Endothelial cell of umbilical vein (primary cell): ENCODE measurements around the gene ST3GAL5.

Experiments used
- CTCF ChIP-seq, 2 donors: IDR thresholded peaks; 1 replicate in 1 of 2; 2 replicates in 1 of 2; pipeline ENCODE4 v1.5.1; 2011; ENCODE audit warnings: low read length in 2 of 2, mild to moderate bottlenecking in 2 of 2, moderate library complexity in 2 of 2, control low read depth in 1 of 2, inconsistent platforms in 1 of 2, low read depth in 1 of 2; ENCODE audit not compliant: insufficient read depth in 1 of 2; ENCODE audit errors: extremely low read depth in 1 of 2
- EZH2 ChIP-seq: IDR thresholded peaks from 2 replicates; pipeline ENCODE4 v1.6.1; 2012; ENCODE audit warnings: borderline replicate concordance, low read depth, mild to moderate bottlenecking, moderate library complexity, low read length, inconsistent platforms; ENCODE audit not compliant: severe bottlenecking
- JUN ChIP-seq: IDR thresholded peaks from 2 replicates; pipeline ENCODE4 v1.6.1; 2011; ENCODE audit warnings: borderline replicate concordance, low read depth; ENCODE audit not compliant: insufficient read length, insufficient read depth
- POLR2A ChIP-seq: IDR thresholded peaks from 2 replicates; pipeline ENCODE4 v1.6.1; 2012; ENCODE audit warnings: low read depth, mild to moderate bottlenecking, control low read depth, low read length
- POLR2AphosphoS5 ChIP-seq: IDR thresholded peaks from 2 replicates; pipeline ENCODE4 v1.6.1; 2012; ENCODE audit warnings: low read depth, mild to moderate bottlenecking, control low read depth, low read length, moderate library complexity; ENCODE audit not compliant: insufficient read depth

- TF ChIP-seq CTCF (IDR thresholded peaks at IDR 0.05; ENCODE audit: extremely low read depth in 1 of 2, insufficient read depth in 1 of 2, low read depth in 1 of 2, low read length in 2 of 2) = no peak
- TF ChIP-seq POLR2AphosphoS5 = peak; percentile 49
- no peak for TF ChIP-seq POLR2A
- TF ChIP-seq EZH2 = no peak
- TF ChIP-seq JUN = no peak
These were observed 9.9 kb downstream of the ST3GAL5 start for GRCh38 chr2:85878719-85879370.
